ENCODE data around the gene KLK15. TPM values are rescaled to one million over a fixed set of nuclear protein-coding genes. Genes with fewer than 3 reads are reported as not detected.

KLK15 gene
- total RNA-seq, 4 donors from 2014 or later = not detected

DNA sequence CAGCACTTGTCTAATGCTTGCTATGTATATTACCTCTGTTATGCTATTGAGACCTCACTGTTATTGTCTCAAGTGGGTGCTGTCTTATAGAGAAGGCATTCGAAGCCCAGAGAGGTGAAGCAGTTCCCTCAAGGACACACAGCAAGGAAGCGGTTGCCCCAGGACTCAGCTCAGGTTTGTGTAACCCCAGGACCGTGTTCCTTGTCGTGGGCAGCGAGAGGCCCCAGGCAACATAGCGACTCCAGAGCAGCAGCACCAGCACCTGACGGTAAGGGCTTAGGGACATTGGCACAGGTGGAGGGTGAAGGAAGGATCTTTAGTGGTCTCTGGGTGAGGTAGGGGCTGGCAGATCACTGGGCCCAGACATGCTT lies 2.4 kb downstream of the KLK15 start:
- Histone ChIP-seq H3K4me1 (peaks cover 0 to 2% (median 0%) of the 10 kb centered on the region in 4 donors), H3K36me3 (no peaks in the 10 kb centered on the region), H3K4me3 (no peak overlapping the region), H3K27ac (no peak overlapping the region), H3K9me3 (no peaks in the 10 kb centered on the region), H3K27me3 (no peaks in the 10 kb centered on the region)
- DNase-seq = no peak
- TF ChIP-seq, protein P1, sequence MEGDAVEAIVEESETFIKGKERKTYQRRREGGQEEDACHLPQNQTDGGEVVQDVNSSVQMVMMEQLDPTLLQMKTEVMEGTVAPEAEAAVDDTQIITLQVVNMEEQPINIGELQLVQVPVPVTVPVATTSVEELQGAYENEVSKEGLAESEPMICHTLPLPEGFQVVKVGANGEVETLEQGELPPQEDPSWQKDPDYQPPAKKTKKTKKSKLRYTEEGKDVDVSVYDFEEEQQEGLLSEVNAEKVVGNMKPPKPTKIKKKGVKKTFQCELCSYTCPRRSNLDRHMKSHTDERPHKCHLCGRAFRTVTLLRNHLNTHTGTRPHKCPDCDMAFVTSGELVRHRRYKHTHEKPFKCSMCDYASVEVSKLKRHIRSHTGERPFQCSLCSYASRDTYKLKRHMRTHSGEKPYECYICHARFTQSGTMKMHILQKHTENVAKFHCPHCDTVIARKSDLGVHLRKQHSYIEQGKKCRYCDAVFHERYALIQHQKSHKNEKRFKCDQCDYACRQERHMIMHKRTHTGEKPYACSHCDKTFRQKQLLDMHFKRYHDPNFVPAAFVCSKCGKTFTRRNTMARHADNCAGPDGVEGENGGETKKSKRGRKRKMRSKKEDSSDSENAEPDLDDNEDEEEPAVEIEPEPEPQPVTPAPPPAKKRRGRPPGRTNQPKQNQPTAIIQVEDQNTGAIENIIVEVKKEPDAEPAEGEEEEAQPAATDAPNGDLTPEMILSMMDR (IDR thresholded peaks at IDR 0.05) = no peak
- no peak for TF ChIP-seq POLR2A (IDR thresholded peaks at IDR 0.05)

DNA sequence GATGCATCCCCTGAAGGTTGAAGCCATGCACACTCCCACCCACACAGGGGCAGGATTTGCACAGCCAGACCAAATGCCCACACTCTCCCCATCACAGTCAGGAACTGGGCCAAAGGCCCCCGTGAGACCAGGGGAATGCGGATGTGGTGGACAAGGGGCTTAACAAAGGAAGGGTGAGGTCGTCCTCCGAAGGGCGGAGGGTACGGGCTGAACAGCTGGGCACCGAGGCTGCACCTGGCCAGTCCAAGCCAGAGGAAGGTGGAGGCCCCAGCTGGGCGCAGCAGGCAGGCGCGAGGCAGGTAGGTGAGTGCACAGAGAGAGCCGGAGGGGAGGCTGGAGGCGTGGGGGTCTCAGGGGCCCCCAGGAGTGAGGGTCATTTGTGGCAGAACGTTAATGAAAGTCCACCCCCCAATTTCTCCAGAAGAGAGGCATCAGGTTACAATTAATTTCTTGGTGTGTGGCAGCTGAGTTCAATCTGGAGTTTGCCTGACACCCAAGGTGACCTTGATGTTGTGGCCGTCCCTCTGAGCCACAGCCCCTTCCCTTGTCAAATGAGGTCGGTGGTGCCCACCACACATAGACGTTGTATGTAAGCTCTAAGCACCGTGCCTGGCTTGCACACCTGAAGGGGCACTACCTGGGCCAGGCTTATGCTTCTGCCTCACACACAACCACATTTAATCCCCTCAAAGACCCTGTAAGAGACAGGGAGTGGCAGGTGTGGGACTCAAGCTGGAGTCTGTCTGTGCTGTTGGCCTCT lies 2.9 kb downstream of the KLK15 start:
- no peaks in the 10 kb centered on the region for H3K4me1 ChIP-seq
- no peaks in the 10 kb centered on the region for H3K9me3 ChIP-seq
- no peaks in the 10 kb centered on the region for H3K27me3 ChIP-seq
- TF ChIP-seq POLR2A (IDR thresholded peaks at IDR 0.05) = no peak
- H3K4me3 ChIP-seq = no peak overlapping the region
- no peak overlapping the region for H3K27ac ChIP-seq
- peak in 1 of 3 donors; percentile 59 for DNase-seq
- no peaks in the 10 kb centered on the region for H3K36me3 ChIP-seq

DNA sequence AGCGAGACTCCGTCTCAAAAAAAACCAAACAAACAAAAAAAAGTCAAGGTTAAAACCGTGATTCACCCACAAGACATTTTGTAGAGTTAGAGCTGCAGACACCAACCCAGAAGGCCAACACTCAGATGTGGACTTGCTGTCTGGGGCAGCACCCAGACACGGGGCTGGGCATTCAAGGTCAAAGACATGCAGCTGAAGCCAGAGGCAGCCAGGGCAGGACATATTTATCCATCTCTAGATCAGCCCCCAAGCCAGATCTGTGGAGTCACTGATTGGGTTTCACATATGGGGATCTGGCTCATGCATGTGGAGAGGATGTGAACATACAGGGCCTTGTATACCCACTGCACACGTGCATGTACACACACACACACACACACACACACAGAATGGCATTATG lies 3.6 kb downstream of the KLK15 start:
- H3K27me3 ChIP-seq = no peaks in the 10 kb centered on the region
- TF ChIP-seq POLR2A (IDR thresholded peaks at IDR 0.05) = no peak
- TF ChIP-seq, protein P1 (IDR thresholded peaks at IDR 0.05) = no peak
- H3K9me3 ChIP-seq = no peaks in the 10 kb centered on the region
- H3K4me1 ChIP-seq = no peaks in the 10 kb centered on the region
- DNase-seq = no peak
- H3K4me3 ChIP-seq = no peak overlapping the region
- H3K27ac ChIP-seq = no peak overlapping the region
- H3K36me3 ChIP-seq = no peaks in the 10 kb centered on the region

DNA sequence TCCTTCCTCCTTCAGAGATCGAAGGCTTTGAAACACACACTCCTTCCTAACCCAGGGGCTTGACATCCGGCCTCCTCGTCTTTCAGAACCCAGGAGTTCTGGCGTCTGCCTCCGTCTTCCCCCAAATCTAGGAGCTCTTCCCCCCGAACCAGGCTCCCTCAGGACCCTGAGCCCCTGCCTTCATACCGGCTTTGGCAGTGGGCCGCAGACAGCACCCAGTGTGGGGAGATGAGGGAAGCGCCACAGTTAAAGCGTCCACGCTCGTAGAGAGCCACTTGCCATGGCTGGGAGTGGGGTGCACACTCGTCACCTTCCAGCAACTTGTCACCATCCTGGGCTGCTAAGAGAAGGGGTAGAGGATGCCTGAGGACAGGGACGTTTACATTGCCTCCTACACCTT lies 5.9 kb downstream of the KLK15 start:
- no peak overlapping the region for H3K27ac ChIP-seq
- no peaks in the 10 kb centered on the region for H3K27me3 ChIP-seq
- H3K4me3 ChIP-seq = no peak overlapping the region
- no peaks in the 10 kb centered on the region for H3K4me1 ChIP-seq
- no peaks in the 10 kb centered on the region for H3K9me3 ChIP-seq
- TF ChIP-seq, protein P1 (IDR thresholded peaks at IDR 0.05) = no peak
- no peak for DNase-seq
- no peaks in the 10 kb centered on the region for H3K36me3 ChIP-seq

DNA sequence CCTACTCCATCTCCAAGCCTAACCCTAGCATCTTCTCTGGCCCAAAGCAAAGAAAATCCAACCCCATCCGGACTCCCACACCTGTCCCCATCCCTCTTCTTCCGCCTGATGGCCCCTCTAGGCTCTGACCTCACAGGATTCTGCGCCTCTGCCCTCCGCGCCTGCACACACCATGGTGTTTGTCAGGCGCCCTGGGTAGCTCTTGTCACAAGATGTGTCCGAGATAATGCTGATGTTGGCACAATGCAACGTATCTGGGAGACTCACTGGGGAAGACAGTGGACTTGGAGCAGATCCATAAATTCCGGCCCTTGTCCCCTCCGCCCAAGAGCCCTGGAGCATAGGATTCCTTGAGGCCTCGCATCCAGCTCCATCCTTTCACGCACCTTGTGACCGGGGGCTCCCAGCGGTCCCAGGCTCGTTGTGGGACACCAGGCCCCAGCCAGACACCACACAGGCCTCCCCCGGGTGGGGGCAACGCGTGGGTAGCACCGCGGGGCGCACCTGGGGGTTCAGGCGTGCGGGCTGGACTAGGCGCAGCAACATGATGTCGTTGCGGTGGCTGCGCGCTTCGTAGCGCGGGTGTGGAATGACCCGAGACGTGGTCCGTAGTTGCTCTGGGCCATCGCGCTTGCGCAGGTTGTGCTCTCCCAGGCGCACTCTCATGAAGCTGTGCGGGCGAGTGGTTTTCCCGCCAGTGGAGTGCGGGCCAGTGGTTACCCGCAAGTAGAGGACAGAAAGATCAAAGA lies 6.7 kb downstream of the KLK15 start:
- TF ChIP-seq POLR2A (IDR thresholded peaks at IDR 0.05) = no peak
- TF ChIP-seq, protein P1 (IDR thresholded peaks at IDR 0.05) = no peak
- DNase-seq = no peak
- H3K36me3 ChIP-seq = no peaks in the 10 kb centered on the region
- H3K27me3 ChIP-seq = no peaks in the 10 kb centered on the region
- no peak overlapping the region for H3K4me3 ChIP-seq
- no peak overlapping the region for H3K27ac ChIP-seq
- no peaks in the 10 kb centered on the region for H3K9me3 ChIP-seq
- no peaks in the 10 kb centered on the region for H3K4me1 ChIP-seq

DNA sequence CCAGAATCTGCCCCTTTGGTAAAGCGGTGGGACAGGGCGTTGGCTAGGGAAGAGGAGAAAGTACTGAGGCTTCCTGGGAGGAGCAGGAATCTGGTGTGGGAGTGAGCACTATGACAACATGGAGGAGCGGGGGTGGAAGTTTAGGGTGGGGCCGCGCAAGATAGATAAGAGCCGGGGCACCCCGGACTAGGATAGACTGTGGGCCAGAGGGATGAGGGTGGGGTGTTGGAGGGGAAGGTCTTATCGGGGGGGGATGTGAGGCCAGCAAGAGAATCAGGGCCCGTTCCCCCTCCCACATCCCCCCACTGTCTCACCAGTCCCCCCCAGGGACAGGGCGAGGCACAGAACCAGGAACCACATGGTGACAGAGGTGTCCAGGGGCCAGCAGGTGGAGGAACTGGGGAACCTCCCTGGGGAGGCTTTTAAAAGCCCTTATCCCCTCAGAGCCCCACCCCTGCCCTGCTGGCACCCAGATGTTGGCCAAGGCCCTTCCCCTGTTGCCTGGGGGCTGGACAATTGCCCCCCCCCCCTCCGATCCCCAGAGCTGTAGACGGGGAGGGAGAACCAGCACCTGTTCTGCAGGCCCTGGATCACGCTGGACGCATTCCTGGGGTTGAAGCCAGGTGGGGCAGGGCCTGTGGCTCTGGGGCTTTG lies 9.9 kb downstream of the KLK15 start, which contains the start of gene KLK1:
Gene KLK1 (minus strand): TSS at position 399 of the 654 bp plus-strand sequence. CDS start 39 bp downstream, at position 360.
- Histone ChIP-seq H3K27me3 (no peaks in the 10 kb centered on the region), H3K27ac (peak within 1 kb of the TSS in 2 of 4 donors; percentile 56 to 62), H3K36me3 (no peaks in the 10 kb centered on the region), H3K4me1 (peaks cover 0 to 13% (median 7%) of the 10 kb centered on the region in 4 donors), H3K9me3 (no peaks in the 10 kb centered on the region), H3K4me3 (no peak within 1 kb of the TSS)
- peak in 2 of 3 donors; percentile 73 to 80 for DNase-seq
- TF ChIP-seq, protein P1 (IDR thresholded peaks at IDR 0.05) = no peak
- no peak for TF ChIP-seq POLR2A (IDR thresholded peaks at IDR 0.05)
